HG02943 (cell line): ENCODE results near the gene TAF6.

ENCODE experiments used
- ATAC-seq: cut with Tn5 transposase; IDR thresholded peaks from one replicate; pipeline ENCODE4 v1.9.1; 2021; ENCODE audit warnings: mild to moderate bottlenecking, low read depth, moderate library complexity; ENCODE audit not compliant: unreplicated experiment

Gene TAF6

DNA sequence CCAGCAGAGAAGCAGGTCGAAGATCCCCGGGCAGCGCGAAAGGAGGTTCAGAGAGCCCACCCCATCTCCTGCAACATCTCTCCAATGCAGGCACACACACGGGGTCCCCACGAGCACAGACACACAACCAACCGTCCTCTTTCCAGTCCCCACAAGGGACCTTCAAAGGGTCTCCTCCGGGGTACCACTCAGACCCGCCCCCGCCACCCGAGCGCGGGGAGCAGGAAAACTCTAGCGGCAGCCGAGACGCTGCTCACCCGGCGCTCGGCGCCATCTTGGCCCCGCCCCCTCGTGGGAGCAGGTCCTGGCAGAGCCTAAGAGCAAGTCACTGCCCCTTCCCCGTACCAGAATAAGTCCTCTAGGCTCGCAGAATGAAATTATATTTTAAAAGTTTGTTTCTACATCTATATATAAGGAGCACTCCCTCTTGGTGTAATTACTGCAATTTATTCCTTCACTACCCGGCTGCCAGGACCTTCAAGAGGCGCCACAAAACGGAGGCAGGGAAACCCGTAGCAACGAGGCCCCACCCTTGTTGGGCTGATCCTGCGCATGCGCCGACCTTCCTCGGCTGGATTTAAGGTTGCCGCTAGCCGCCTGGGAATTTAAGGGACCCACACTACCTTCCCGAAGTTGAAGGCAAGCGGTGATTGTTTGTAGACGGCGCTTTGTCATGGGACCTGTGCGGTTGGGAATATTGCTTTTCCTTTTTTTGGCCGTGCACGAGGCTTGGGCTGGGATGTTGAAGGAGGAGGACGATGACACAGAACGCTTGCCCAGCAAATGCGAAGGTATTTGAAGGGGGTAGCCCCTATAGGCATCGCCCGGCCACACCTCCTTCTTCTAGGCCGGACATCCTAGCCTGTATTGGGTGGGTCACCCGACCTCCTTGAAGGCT is at the start of gene TAF6, which contains the start of gene CNPY4:
TAF6 (minus strand) TSS at position 287 of the 898 bp plus-strand sequence. CDS start 5,149 bp downstream, outside the sequence.
CNPY4 (plus strand) TSS at position 563 of the 898 bp plus-strand sequence; CDS start at position 674, 111 bp downstream.
- ATAC-seq: peak; percentile 75

DNA sequence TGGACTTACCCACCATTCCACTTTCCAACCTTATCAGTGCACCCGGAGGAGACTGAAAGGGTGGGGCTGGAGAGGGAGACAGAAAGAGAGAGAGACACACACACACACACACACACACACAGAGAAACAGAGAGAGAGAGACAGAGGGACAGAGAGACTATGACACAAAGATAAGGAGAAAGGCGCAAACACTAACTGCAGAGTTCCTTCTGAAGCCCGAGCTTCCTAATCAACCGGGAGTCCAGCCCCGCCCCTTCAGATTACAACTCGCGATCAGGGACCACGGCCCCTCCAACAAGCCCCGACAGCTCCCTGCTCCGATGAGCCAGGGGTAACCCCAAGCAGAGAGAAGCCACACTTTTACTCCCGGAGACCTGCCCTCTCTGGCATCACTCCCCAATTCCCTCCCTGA is 48.8 kb upstream of the TAF6 start:
- ATAC-seq: no peak

DNA sequence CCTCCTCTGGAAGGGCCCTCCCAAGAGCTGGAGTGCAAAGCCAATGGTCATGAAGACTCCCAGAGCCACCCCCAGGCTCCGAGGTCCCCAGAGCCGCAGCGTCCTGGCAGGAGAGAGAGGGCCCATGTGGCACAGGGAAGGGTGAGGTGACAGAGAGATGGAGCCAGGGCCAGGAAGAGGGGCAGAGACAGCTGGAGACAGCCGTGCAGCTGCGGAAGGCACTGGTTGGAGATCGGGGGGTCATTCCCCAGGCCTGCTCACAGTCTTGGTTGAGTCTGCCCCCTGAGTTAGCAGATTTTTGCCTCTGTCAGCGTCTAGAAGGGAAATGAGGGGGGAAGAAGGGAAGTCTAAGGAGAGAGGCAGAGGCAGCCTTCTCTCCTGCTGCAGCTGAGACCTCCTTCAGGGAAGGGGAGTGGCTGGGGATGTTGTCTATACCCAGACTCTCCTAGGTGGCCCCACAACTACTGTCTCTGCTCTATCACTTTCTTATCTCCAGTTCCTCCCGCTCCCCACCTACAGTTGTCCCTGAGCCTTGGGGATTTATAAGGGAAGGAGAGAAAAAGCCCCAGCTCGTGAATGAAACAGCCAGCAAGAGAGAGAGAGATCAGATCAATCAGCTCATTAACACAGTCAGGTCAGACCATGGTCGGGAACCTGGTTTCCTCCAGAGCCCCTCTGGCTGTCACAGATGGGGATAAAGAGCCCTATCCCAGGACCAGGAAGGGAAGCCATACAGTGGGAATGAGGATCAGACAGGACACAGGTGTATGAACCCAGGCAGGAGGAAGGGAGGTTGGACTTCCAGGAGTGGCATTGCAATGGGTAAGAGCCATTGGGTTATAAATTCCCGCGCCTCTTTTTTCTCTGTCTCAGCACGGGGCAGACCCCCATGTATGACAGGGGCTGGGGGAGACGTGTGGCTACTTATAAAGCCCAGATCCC is 48.1 kb upstream of the TAF6 start:
- no peak for ATAC-seq

DNA sequence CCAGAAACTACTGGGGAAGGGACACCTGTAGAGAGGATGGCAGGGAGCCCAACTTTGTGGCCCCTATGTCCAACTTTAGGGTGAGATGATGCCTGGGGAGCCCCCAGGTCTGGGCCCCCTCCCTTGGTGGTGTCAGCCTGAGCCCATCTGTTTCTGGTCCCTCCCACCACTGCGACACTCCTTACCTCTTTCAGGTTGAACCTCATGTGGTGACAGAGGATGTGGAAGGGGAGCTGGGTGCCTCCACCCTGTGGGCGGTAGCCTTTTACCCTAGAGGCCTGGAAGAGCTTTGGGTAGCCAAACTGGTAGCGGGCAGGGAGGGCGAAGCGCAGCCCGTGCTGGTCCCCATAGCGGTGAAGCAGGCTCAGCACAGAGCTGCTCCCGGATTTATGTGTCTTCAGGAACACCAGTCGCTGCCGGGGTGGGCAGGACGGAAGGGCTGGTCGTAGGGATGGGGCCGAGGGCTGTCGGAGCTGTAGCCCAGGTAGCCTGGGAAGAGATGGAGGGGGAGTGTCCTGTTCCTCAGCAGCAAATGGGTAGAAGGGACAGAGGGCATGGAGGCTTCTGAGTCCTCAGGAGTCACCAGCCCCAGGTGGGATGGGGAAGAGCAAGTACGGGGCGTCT is 47.3 kb upstream of the TAF6 start:
- no peak for ATAC-seq

DNA sequence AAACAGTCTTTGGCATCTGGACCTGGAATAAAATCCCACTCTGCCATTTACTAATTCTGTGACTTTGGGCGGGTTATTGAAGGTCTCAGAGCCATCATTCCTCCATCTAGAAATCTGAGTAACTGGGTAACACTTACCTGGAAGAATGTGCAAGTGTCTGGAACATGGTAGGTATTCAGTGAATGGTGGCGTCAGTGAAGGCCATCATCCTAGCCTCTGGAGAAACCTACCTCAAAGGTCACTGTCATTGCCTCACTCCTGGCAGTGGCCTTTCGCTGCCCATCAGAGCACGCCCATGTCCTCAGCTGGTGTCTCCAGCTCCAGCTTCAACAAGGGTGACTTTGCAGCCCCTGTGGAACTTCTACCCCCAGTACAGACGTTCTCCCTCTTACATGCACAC is 44.7 kb upstream of the TAF6 start:
- ATAC-seq: no peak

DNA sequence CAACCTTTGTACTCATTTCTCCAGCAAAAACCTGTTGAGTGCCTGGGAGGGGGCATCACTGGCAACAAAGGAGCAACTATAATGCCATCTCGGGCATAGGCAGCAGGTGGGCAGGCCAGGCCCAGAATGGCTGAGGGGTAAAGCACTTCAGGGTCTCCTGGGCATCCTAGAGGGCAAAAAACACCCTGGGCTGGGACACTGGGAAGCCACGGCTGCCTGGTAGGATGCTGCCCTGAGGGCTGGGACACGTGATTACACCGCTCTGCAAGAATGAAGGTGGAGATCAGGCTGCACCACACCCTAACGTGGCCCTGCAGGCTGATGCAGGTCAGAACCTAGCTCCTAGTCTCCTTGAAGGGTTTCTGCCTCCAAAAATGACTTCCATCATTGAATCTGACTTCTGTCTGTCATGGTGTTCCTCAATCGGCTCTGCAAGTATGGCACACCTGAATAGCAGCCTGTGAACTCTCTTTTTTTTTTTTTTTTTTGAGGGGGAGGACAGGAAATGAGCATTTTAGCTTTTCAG is 43.9 kb upstream of the TAF6 start:
- no peak for ATAC-seq

DNA sequence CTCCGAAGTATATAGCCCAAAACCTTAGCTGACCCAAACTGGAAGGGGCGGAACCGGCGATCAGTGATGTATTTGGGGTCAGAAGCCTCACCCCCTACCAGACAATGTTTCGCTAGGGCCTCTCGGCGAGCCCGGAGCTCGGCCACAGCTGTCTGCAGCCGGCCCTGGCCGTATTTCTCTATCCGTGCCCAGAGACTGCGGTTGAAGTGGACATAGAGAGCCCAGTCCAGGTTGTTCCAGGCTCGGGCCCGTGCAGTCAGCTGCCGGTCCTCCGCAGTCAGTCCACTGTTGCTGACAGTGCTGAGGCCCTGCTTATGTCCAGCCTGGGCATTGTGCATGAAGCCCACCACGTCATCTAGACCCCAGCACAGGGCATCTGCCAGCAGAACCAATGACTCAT is 40.9 kb upstream of the TAF6 start:
- no peak for ATAC-seq

DNA sequence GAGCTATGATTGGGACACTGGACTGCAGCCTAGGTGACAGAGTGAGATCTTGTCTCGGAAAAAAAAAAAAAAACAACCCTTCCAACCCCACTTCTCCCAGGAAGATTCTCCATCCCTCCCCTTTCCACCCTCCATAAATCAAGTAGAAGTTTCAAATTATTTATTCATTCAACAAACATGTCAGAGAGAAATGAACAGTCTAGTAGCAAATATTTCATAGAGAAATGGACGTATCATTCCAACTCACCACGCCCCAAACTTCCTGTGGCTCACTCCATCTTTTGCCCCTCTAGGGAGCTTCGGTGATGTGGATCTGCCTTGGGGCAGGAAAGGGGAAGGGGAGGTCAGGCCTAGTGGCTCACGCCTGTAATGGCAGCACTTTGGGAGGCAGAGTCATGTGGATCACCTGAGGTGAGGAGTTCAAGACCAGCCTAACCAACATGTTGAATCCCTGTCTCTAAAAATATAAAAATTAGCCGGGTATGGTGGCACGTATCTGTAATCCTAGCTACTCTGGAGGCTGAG is 40.0 kb upstream of the TAF6 start:
- ATAC-seq: no peak

DNA sequence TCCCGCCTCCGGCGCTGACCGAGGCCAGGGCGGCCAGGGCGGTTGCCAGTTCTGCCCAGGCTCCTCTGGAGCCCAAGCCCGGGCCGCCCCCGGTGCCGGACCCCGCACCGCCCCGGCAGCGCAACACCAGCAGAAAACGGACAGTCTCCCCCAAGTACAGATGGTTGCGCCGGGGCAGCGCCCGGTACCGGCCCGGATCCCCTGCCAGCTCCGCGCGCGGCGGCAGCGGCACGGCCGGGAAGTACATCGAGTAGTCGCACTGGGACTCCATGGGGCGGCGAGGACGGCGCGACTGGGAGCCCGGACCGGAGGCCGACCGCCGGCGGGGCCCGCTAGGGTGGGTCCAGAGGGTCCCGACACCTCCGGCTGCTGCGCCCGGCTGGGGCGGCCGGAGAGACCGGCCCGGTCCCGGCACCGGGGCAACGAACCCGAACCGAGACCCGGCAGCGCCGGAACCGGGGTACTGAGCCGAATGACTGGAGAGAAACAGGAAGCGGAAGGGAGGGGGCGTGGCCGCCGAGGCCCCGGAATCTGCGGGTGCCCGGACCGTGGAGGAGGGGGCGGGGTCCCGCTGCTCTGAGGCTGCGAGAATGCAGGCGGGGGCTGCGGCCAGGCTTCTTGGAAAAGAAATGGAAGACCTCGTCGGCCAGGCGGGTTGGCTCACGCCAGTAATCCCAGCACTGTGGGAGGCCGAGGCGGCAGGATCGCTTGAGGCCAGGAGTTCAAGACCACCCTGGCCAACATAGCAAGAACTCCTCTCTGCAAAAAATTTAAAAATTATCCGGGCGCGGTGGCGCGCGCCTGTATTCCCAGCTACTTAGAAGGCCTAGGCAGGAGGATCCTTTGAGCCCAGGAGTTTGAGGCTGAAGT is 39.3 kb upstream of the TAF6 start, which contains the start of gene TRAPPC14:
TRAPPC14 (minus strand) TSS at position 495 of the 870 bp plus-strand sequence; CDS start at position 271, 224 bp downstream.
- peak; percentile 56 for ATAC-seq

DNA sequence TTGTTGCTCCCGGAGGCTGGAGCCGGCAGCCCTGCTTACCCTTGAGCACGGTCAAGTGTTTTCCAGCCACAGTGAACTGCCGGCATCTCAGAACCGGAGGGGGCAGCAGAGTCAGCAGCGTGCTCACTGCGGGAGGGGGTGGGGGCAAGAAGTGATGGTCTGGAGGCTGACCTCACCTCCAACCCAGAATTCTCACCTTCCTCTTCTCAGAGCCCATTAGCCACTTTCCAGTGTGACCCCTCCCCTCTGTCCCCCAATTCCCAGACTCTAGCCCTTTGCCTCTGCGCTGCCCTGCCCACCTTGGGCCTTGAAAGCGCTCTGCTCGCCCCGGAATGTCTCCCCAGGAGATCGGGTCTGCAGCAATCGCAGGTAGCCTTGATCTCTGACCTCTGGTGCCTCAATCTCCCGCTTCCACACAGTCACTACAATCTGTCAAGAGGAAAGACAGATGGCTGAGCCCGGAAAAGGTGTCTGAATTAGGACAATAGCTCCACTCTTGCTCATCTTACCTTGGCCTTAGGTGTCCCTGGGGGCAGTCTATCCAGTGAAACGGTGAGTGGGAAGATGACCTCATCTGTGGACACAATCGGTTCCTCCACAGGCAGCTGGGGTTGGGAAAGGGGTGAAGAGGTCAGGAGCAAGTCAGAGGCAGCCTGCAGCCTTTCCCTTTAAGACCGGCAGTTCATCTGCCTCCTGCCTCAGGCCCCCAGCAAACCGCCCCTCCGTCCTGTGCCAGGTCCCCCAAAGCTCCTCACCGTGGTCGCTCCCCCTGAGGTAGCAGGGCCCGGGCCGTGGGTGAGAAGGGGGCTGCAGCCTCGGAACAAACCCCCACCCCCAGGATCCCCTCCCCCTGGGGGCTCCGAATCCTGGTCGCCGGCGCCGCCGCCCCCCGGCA is 38.4 kb upstream of the TAF6 start:
- ATAC-seq: no peak

DNA sequence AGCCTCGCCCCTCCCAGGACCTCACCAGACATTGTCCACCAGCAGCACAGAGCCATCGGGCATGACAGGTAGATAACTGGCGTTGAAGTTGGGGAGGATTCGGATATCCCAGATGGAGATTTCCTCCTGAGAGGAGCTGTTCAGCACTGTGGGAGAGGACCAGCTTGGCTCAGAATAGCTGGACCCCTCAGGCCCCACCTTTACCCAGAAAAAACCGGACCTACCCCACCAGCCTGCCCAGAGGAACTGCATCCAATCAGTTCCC is 37.8 kb upstream of the TAF6 start:
- no peak for ATAC-seq

DNA sequence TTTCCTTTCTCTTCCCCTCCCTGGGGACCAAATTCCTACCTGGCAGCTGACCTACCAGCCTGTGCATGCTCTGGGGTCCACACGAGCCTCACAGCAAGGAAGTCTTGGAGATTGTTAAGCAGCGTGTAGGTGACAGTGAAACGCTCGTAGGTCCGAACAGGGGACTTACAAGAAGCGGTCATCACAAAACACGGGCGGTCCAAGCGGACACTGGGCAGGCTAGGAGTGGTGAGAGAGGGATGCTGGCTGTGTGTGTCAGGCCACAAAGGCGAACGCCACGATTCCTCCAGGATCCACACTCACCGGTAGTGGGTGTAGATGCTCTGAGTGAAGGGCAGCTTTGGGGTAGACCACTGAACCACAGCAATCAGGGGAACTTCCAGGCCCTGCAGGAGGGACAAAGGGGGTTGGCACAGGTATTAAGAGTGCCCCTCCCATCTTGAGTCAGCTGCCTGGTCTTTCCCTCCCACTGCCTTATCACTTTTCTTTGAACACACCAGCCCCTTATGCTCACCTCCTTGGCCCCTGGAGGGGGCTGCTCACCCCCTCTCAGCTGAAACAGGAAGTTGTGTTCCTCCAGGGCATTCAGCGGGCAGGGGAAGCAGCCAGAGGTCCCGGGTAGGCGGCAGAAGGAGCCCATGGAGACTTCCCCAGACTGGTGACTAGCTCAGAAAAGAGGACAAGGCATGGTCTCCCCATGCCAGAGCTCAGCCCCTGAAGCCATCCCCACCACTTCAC is 37.3 kb upstream of the TAF6 start:
- ATAC-seq: no peak

DNA sequence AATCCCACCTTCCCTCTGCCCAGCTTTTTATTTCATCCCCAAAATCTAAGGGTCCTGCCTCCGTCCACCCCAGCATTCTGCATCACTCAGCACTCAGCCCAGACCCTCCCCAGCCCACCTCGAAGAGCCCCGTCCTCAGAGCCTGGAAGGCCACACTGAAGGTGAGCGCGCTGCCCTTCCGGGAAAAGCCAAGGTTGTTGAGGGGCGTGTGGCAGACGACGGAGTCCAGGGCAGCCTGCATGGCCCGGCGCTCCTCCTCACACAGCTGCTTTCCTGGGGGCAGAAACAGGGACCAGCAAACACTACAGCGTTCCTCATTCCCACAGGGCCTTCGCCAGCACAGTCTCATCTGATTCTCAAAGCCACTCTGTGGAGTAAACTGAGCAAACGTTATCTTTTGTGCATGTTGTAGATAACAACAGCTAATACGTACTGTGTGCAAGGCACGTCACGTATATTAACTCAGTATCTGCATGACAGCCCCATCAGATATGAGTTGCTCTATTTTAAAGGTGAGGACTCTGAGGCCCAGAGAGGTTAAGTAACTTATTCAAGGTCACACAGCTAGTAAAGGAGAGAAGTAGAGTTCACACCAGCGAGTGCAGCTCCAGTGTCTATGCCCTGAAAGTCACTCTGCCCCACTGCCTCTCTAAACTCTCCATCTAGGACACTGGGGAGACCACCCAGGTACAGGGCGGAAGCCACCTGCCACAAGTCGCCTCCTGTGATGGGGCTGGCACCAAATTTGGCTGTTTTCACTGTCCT is 36.6 kb upstream of the TAF6 start:
- no peak for ATAC-seq

DNA sequence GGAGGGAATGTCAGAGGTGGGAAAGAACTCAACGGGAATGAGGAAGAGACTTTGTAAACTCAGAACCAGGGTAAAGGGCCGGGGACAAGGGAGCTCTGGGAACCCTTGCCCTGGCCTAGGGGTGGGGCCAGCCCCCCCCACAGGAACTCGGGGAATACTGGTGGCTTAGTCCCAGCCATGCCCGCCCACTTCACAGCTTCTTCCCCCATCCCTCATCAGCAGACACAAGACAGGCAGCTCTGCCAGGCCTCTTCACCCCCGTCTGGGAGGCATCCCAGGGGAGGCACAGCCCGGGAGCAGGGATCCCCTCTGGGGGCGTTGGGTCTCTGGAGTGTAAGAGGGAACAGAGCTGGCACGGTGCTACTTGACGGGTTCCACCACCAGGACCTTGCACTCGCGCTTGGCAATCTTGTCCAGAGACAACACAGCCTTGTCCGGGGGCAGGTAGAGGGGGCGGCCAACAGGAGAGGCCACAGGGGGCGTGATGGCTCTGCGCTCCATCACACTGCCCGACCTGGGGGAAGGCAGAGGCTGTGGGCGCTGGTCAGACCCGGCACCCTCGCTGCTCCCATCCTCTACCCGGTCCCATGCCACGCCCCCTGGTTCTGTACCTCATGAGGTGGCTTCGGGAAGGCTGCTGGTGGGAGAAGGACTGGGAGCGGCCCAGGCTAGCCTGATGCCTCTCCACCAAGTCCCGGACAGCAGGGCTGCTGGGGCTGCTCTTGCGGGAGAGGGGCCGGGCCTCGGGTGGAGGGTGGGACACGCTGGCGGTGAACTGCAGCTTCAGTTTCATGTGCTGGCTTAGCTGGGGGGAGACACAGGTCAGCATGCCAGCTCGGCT is 35.7 kb upstream of the TAF6 start:
- no peak for ATAC-seq

DNA sequence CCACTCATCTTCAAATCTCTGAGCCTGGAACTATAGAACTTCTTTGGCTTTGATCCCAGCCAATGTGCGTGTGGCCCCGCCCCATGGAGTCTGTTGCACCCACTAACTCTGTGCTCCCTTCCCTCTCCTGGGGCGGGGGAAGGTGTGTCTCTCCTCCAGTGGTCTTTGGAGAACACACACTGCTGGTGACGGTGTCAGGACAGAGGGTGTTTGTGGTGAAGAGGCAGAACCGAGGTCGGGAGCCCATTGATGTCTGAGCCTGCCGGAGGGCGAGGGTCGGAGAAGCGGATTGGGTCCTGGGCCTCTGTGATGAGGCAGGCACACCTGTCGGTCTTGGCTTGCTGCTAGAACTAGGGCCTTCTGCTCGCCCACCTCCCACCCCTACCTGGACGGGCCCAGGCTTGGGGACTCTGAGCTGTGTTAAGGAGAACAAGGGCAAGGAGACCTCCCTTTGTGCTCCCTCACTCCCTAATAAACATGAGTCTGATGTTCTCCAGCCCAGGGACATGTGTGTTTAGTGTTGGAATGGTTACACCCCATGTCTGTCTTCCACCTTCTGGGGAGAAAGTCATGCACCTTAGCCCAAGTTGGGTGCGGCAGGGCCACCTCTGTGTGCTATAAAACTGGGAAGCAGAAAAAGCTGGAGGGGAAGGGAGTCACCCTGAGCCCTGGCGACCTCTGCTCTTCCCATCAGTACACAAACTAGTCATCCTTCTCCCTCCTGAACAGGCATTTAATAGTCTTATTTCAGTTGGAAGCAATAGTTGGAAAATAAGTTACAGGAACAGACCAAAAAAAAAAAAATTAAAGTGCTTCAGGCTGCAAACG is 34.8 kb upstream of the TAF6 start:
- ATAC-seq: no peak
